A549 (cell line): ENCODE measurements around the gene ZMYND19. TPM values are rescaled to one million over a fixed set of nuclear protein-coding genes. Genes with fewer than 3 reads are reported as not detected.
A peak's percentile ranks its signal among the peaks of the same experiment; 100 is the strongest.

ENCODE experiments used
- ATAC-seq, 2 experiments: fragments of 200-7000 bp in 1 of 2; fragments of >200 bp in 1 of 2; cut with Nextera tagmentation in 1 of 2; cut with Tn5 transposase in 1 of 2; 3 replicates each; pipeline versions ENCODE4 v1.8.0 to v1.9.1; 2018 to 2020; ENCODE audit warnings: mild to moderate bottlenecking in 1 of 2, moderate library complexity in 1 of 2
- CTCF ChIA-PET: fragments of 300-600 bp; sonication (Branson Sonifier 250); formaldehyde crosslinking; extraction: SDS; loops from one replicate; lab custom pipeline; 2021; ENCODE audit warnings: antibody characterized with exemption, inconsistent platforms; lab: Yijun Ruan, JAX
- POLR2A ChIA-PET: fragments of 350-600 bp; formaldehyde crosslinking; extraction: SDS; loops from one replicate; lab custom pipeline; 2021; ENCODE audit warnings: antibody characterized with exemption, inconsistent platforms; lab: Yijun Ruan, JAX
- DNase-seq, 2 experiments: peaks; one replicate each; pipeline versions ENCODE4 v3.0.0 to v3.0.0-alpha.2; 2011 to 2016; ENCODE audit warnings: low read depth in 1 of 2, low spot score in 1 of 2
- FAIRE-seq: peaks from 2 replicates; lab custom pipeline; 2011; peaks lifted over from hg19 to GRCh38; lab: Jason Lieb, UNC
- H3K27ac ChIP-seq, 2 experiments: fragments of >200 bp; sonication (Bioruptor Twin); formaldehyde crosslinking; 3 replicates each; pipeline ENCODE4 v1.5.1; 2016 to 2017
- H3K4me1 ChIP-seq: fragments of >200 bp; sonication (Bioruptor Twin); formaldehyde crosslinking; 3 replicates; pipeline ENCODE4 v1.6.1; 2016
- H3K4me2 ChIP-seq: fragments of >200 bp; sonication (Bioruptor Twin); formaldehyde crosslinking; 3 replicates; pipeline ENCODE4 v1.6.1; 2016
- H3K4me3 ChIP-seq: fragments of >200 bp; sonication (Bioruptor Twin); formaldehyde crosslinking; 3 replicates; pipeline ENCODE4 v1.5.1; 2016
- H3K9me3 ChIP-seq: fragments of >200 bp; sonication (Bioruptor Twin); formaldehyde crosslinking; 3 replicates; pipeline ENCODE4 v1.6.1; 2016
- CBX8 ChIP-seq: fragments of 200-600 bp; sonication (generic); IDR thresholded peaks from 2 replicates; pipeline ENCODE4 v1.6.1; 2016
- CHD2 ChIP-seq: fragments of 150-350 bp; IDR thresholded peaks from 2 replicates; pipeline ENCODE4 v1.6.1; 2014; ENCODE audit warnings: low read length; ENCODE audit not compliant: partially characterized antibody
- CHD4 ChIP-seq: fragments of 200-600 bp; sonication (generic); IDR thresholded peaks from 2 replicates; pipeline ENCODE4 v1.6.1; 2016; ENCODE audit warnings: antibody characterized with exemption, mild to moderate bottlenecking, borderline replicate concordance
- FOSB ChIP-seq: fragments of 250-450 bp; sonication (Bioruptor Pico); IDR thresholded peaks from 2 replicates; pipeline ENCODE4 v1.5.0; 2020; ENCODE audit warnings: mild to moderate bottlenecking, moderate library complexity
- FOSL2 ChIP-seq, 2 experiments: fragments of 450-650 bp in 1 of 2; fragments of >200 bp in 1 of 2; sonication (Bioruptor Twin) in 1 of 2; formaldehyde crosslinking; IDR thresholded peaks; 2 replicates each; pipeline versions ENCODE4 v1.5.0 to v1.6.1; 2016 to 2020; ENCODE audit warnings: mild to moderate bottlenecking in 1 of 2, moderate library complexity in 1 of 2
- GATA3 ChIP-seq: IDR thresholded peaks from 2 replicates; pipeline ENCODE4 v1.6.1; 2012; ENCODE audit warnings: borderline replicate concordance
- HEYL ChIP-seq: fragments of 250-450 bp; sonication (Bioruptor Pico); IDR thresholded peaks from 2 replicates; pipeline ENCODE4 v1.8.0; 2021; ENCODE audit warnings: mild to moderate bottlenecking, moderate library complexity
- KDM5A ChIP-seq: fragments of 200-600 bp; sonication (generic); IDR thresholded peaks from 2 replicates; pipeline ENCODE4 v1.6.1; 2016; ENCODE audit warnings: antibody characterized with exemption, mild to moderate bottlenecking
- MAFK ChIP-seq: fragments of 450-650 bp; IDR thresholded peaks from 2 replicates; pipeline ENCODE4 v1.6.1; 2014; ENCODE audit not compliant: partially characterized antibody
- MYC ChIP-seq: IDR thresholded peaks from 2 replicates; pipeline ENCODE4 v1.6.1; 2012; ENCODE audit warnings: mild to moderate bottlenecking, inconsistent platforms, low read length, improper control_type of control experiment, borderline replicate concordance
- POLR2A ChIP-seq: IDR thresholded peaks from 2 replicates; pipeline ENCODE4 v1.6.1; 2012; ENCODE audit warnings: mild to moderate bottlenecking, low read length
- POLR2AphosphoS2 ChIP-seq: conservative IDR thresholded peaks from 2 replicates; pipeline ENCODE4 v1.6.1; 2012; ENCODE audit warnings: low read length, improper control_type of control experiment, inconsistent platforms
- RAD21 ChIP-seq, 2 experiments: fragments of >200 bp in 1 of 2; sonication (Bioruptor Twin) in 1 of 2; formaldehyde crosslinking in 1 of 2; IDR thresholded peaks in 1 of 2; conservative IDR thresholded peaks in 1 of 2; 2 replicates in 1 of 2; 3 replicates in 1 of 2; pipeline ENCODE4 v1.6.1; 2012 to 2018; ENCODE audit warnings: inconsistent platforms in 1 of 2
- RARB ChIP-seq: fragments of 250-450 bp; sonication (Bioruptor Pico); IDR thresholded peaks from 2 replicates; pipeline ENCODE4 v1.8.0; 2021; ENCODE audit warnings: mild to moderate bottlenecking, moderate library complexity
- RFX5 ChIP-seq: fragments of 450-650 bp; IDR thresholded peaks from 2 replicates; pipeline ENCODE4 v1.7.1; 2014; ENCODE audit warnings: antibody characterized with exemption, mild to moderate bottlenecking, moderate library complexity
- SREBF2 ChIP-seq: fragments of 450-650 bp; IDR thresholded peaks from 2 replicates; pipeline ENCODE4 v1.6.1; 2014; ENCODE audit warnings: mild to moderate bottlenecking, moderate library complexity
- TFCP2L1 ChIP-seq: fragments of 250-450 bp; sonication (Bioruptor Pico); IDR thresholded peaks from 2 replicates; pipeline ENCODE4 v1.5.0; 2021; ENCODE audit warnings: mild to moderate bottlenecking
- TP53 ChIP-seq: fragments of 250-450 bp; sonication (Bioruptor Pico); IDR thresholded peaks from 2 replicates; pipeline ENCODE4 v1.5.0; 2021; ENCODE audit warnings: mild to moderate bottlenecking, moderate library complexity
- ZNF302 ChIP-seq: fragments of 250-450 bp; sonication (Bioruptor Pico); IDR thresholded peaks from 2 replicates; pipeline ENCODE4 v1.9.0; 2021; ENCODE audit warnings: inconsistent platforms, mild to moderate bottlenecking, moderate library complexity
- ZSCAN20 ChIP-seq: fragments of 250-450 bp; sonication (Bioruptor Pico); IDR thresholded peaks from 2 replicates; pipeline ENCODE4 v1.8.0; 2022; ENCODE audit warnings: mild to moderate bottlenecking, moderate library complexity
- WGBS: methylation state at CpG from one replicate; pipeline ENCODE4 v1.1.6; 2017; ENCODE audit errors: missing lambda C conversion rate; 5-methylcytosine and 5-hydroxymethylcytosine counted together
- polyA plus RNA-seq, 4 experiments: library from polyadenylated mRNA; depleted of rRNA in 3 of 4; stranded (reverse); fragments of >200 nt; fragmentation: RNase III in 1 of 4; extraction: RNeasy Plus Mini Kit Qiagen cat#74134 plus additional on column Dnase treatment in 1 of 4; gene quantifications; 2 replicates in 3 of 4; 3 replicates in 1 of 4; pipeline ENCODE4 v1.2.3, GENCODE V29; 2011 to 2017
- TF ChIP-seq, protein P1 (sequence below): fragments of >200 bp; sonication (Bioruptor Twin); formaldehyde crosslinking; IDR thresholded peaks from 3 replicates; pipeline ENCODE4 v1.5.1; 2016
- TF ChIP-seq, protein P2 (sequence below): IDR thresholded peaks from 2 replicates; pipeline ENCODE4 v1.6.1; 2012
- TF ChIP-seq, protein P3 (sequence below): fragments of 200-600 bp; sonication (generic); IDR thresholded peaks from 2 replicates; pipeline ENCODE4 v1.6.1; 2016; ENCODE audit warnings: antibody characterized with exemption, mild to moderate bottlenecking, moderate library complexity
- TF ChIP-seq, protein P4 (sequence below): fragments of 250-450 bp; sonication (Bioruptor Pico); IDR thresholded peaks from 2 replicates; pipeline ENCODE4 v1.5.0; 2021; ENCODE audit warnings: mild to moderate bottlenecking, moderate library complexity, borderline replicate concordance
- TF ChIP-seq, protein P5 (sequence below): fragments of 150-350 bp; IDR thresholded peaks from 2 replicates; pipeline ENCODE4 v1.6.1; 2014; ENCODE audit warnings: low read depth, mild to moderate bottlenecking, low read length
- TF ChIP-seq, protein P6 (sequence below): IDR thresholded peaks from 2 replicates; pipeline ENCODE4 v1.6.1; 2012

Gene ZMYND19
- polyA plus RNA-seq, 2 of the 4 experiments (the other 2 are of a cell fraction) = 19.6 to 38.7 TPM

DNA sequence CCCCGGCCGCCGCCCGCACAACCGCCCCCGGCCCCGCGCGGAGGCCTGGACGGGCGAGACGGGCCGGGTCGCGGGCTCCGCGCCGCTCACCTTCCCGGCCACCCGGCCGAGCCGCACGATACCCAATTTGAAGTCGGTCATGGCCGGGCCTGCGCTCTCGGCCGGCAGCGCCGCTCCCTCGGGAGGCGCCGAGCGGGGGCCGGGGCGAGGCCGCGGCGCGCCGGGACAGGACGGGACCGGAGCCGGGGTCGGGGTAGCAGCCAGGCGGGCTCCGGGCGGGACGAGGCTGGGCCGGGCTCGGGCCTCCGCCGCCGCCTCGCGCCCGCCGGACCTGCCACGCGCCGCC is 216 bp downstream of the ZMYND19 start:
- no peak for FAIRE-seq
- no peak for DNase-seq
- ChIA-PET POLR2A (interaction anchor here (1.0 to 1.4 kb wide), 4 partner anchors 9 to 29 kb away, joined by 3 to 11 read pairs (median 7); partner anchors contain the start of genes ARRDC1 and EHMT1), CTCF (interaction anchor here (18.5 kb wide), 1 partner anchor 9 kb away, joined by 175 read pairs; the partner anchor contains the start of gene DPH7)
- Histone ChIP-seq H3K4me3 (peak overlapping the region; percentile 99), H3K9me3 (no peaks in the 10 kb centered on the region), H3K4me1 (peaks cover 15% of the 10 kb centered on the region; the same call in 1 of the 3 replicates), H3K4me2 (peak overlapping the region; percentile 95), H3K27ac (peak overlapping the region; percentile 94 to 95)
- WGBS = no CpG with 5 or more reads among the region's 61 CpGs
- ATAC-seq = peak in 1 of 2 experiments; percentile 48; a peak in 3 of 6 replicates
- TF ChIP-seq FOSL2 (IDR thresholded peaks at IDR 0.05) = no peak
- no peak for TF ChIP-seq FOSL2 (CRISPR knock-in tag; IDR thresholded peaks at IDR 0.05)
- no peak for TF ChIP-seq MAFK
- no peak for TF ChIP-seq MYC
- no peak for TF ChIP-seq RARB (CRISPR knock-in tag)
- TF ChIP-seq RFX5 = no peak
- TF ChIP-seq, protein P1, sequence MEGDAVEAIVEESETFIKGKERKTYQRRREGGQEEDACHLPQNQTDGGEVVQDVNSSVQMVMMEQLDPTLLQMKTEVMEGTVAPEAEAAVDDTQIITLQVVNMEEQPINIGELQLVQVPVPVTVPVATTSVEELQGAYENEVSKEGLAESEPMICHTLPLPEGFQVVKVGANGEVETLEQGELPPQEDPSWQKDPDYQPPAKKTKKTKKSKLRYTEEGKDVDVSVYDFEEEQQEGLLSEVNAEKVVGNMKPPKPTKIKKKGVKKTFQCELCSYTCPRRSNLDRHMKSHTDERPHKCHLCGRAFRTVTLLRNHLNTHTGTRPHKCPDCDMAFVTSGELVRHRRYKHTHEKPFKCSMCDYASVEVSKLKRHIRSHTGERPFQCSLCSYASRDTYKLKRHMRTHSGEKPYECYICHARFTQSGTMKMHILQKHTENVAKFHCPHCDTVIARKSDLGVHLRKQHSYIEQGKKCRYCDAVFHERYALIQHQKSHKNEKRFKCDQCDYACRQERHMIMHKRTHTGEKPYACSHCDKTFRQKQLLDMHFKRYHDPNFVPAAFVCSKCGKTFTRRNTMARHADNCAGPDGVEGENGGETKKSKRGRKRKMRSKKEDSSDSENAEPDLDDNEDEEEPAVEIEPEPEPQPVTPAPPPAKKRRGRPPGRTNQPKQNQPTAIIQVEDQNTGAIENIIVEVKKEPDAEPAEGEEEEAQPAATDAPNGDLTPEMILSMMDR = no peak
- no peak for TF ChIP-seq ZSCAN20 (CRISPR knock-in tag)
- TF ChIP-seq TP53 (CRISPR knock-in tag) = no peak
- TF ChIP-seq, protein P2, sequence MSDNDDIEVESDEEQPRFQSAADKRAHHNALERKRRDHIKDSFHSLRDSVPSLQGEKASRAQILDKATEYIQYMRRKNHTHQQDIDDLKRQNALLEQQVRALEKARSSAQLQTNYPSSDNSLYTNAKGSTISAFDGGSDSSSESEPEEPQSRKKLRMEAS = no peak
- TF ChIP-seq, protein P3, sequence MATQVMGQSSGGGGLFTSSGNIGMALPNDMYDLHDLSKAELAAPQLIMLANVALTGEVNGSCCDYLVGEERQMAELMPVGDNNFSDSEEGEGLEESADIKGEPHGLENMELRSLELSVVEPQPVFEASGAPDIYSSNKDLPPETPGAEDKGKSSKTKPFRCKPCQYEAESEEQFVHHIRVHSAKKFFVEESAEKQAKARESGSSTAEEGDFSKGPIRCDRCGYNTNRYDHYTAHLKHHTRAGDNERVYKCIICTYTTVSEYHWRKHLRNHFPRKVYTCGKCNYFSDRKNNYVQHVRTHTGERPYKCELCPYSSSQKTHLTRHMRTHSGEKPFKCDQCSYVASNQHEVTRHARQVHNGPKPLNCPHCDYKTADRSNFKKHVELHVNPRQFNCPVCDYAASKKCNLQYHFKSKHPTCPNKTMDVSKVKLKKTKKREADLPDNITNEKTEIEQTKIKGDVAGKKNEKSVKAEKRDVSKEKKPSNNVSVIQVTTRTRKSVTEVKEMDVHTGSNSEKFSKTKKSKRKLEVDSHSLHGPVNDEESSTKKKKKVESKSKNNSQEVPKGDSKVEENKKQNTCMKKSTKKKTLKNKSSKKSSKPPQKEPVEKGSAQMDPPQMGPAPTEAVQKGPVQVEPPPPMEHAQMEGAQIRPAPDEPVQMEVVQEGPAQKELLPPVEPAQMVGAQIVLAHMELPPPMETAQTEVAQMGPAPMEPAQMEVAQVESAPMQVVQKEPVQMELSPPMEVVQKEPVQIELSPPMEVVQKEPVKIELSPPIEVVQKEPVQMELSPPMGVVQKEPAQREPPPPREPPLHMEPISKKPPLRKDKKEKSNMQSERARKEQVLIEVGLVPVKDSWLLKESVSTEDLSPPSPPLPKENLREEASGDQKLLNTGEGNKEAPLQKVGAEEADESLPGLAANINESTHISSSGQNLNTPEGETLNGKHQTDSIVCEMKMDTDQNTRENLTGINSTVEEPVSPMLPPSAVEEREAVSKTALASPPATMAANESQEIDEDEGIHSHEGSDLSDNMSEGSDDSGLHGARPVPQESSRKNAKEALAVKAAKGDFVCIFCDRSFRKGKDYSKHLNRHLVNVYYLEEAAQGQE = no peak
- TF ChIP-seq POLR2AphosphoS2 = no peak
- TF ChIP-seq POLR2A = no peak
- TF ChIP-seq, protein P4, sequence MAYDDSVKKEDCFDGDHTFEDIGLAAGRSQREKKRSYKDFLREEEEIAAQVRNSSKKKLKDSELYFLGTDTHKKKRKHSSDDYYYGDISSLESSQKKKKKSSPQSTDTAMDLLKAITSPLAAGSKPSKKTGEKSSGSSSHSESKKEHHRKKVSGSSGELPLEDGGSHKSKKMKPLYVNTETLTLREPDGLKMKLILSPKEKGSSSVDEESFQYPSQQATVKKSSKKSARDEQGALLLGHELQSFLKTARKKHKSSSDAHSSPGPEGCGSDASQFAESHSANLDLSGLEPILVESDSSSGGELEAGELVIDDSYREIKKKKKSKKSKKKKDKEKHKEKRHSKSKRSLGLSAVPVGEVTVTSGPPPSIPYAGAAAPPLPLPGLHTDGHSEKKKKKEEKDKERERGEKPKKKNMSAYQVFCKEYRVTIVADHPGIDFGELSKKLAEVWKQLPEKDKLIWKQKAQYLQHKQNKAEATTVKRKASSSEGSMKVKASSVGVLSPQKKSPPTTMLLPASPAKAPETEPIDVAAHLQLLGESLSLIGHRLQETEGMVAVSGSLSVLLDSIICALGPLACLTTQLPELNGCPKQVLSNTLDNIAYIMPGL (CRISPR knock-in tag) = no peak

DNA sequence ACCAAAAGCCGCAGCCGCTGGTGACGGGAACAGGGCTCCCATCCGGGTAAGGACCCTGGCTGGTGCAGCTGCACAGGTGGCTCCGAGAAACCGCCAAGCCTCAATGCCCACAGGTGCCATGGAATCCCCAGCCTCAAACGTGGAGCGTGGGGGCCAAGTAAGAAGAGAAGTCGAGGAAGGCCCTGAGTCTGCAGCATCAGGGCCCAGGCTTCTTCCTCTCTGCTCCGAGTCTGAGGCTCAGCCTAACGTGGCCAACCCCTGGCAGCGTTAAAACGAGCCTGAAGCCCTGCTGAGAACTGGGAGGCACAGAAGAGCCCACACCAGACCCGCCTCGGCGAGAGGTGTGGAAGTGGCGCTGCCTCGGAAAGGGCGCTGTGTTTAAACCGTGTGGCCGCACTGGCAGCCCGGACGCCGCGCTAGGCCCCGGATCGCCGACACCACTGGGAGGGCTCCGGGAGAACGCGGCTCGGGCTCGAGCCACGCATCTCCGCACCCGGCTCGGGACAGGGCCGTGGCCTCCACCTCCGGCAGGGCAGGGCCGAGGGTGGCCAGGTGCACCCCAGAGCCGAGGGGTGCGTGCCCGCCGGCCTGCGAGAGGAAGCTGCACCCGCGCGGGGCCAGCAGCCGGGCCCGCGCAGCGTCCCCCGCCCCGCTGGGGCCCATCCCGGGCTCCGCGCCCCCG is 730 bp downstream of the ZMYND19 start:
- peak overlapping the region; percentile 95 for H3K4me2 ChIP-seq
- 32% methylated on average over 16 of the region's 58 CpGs for WGBS
- ChIA-PET POLR2A (interaction anchor here (0.8 to 1.0 kb wide), 2 partner anchors 29 to 462 kb away, joined by 3 to 4 read pairs; partner anchors contain the start of gene EHMT1), CTCF (interaction anchor here (1.5 to 18.5 kb wide), 4 partner anchors 9 to 31 kb away, joined by 3 to 175 read pairs (median 6); partner anchors contain the start of gene DPH7)
- peaks cover 15% of the 10 kb centered on the region; the same call in 1 of the 3 replicates for H3K4me1 ChIP-seq
- ATAC-seq = peak in 1 of 2 experiments; percentile 30; a peak in 4 of 6 replicates
- H3K27ac ChIP-seq = peak overlapping the region; percentile 94 to 95
- DNase-seq = no peak
- FAIRE-seq = no peak
- H3K9me3 ChIP-seq = no peaks in the 10 kb centered on the region
- peak overlapping the region; percentile 99 for H3K4me3 ChIP-seq
- TF ChIP-seq GATA3 = no peak
- no peak for TF ChIP-seq ZNF302 (CRISPR knock-in tag)
- no peak for TF ChIP-seq CHD2
- TF ChIP-seq CHD4 = no peak
- TF ChIP-seq KDM5A = no peak
- TF ChIP-seq CBX8 = no peak
- TF ChIP-seq POLR2AphosphoS2 = no peak
- TF ChIP-seq, protein P2 = no peak
- no peak for TF ChIP-seq TFCP2L1 (CRISPR knock-in tag)
- TF ChIP-seq SREBF2 = no peak
- TF ChIP-seq, protein P5, sequence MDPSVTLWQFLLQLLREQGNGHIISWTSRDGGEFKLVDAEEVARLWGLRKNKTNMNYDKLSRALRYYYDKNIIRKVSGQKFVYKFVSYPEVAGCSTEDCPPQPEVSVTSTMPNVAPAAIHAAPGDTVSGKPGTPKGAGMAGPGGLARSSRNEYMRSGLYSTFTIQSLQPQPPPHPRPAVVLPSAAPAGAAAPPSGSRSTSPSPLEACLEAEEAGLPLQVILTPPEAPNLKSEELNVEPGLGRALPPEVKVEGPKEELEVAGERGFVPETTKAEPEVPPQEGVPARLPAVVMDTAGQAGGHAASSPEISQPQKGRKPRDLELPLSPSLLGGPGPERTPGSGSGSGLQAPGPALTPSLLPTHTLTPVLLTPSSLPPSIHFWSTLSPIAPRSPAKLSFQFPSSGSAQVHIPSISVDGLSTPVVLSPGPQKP = no peak
- no peak for TF ChIP-seq RAD21 (conservative IDR thresholded peaks at IDR 0.05 in 1 of 2, IDR thresholded peaks at IDR 0.05 in 1 of 2)
- TF ChIP-seq, protein P6, sequence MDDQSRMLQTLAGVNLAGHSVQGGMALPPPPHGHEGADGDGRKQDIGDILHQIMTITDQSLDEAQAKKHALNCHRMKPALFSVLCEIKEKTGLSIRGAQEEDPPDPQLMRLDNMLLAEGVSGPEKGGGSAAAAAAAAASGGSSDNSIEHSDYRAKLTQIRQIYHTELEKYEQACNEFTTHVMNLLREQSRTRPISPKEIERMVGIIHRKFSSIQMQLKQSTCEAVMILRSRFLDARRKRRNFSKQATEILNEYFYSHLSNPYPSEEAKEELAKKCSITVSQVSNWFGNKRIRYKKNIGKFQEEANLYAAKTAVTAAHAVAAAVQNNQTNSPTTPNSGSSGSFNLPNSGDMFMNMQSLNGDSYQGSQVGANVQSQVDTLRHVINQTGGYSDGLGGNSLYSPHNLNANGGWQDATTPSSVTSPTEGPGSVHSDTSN = no peak
- no peak for TF ChIP-seq FOSB
- TF ChIP-seq HEYL (CRISPR knock-in tag) = no peak
